LoVo (cell line): ENCODE results near the gene TRPM1.
"Not testable (repeated sequence)": the region's sequence is repeated elsewhere in the genome, so short reads cannot be mapped to it uniquely, and the experiment has no call there.

Source experiments
- DNase-seq: peaks from one replicate; pipeline ENCODE4 v3.0.0-alpha.2; 2016; ENCODE audit warnings: low spot score

TRPM1 gene

GRCh38 chr15:31116423-31117030, 15.0 kb upstream of the TRPM1 start:
- DNase-seq: no peak

- DNase-seq: no peak
Observed at GRCh38 chr15:31111091-31111647, 9.6 kb upstream of the TRPM1 start.

- DNase-seq: no peak
Observed at GRCh38 chr15:31108836-31109235, 7.3 kb upstream of the TRPM1 start.

GRCh38 chr15:31106495-31107300, 5.2 kb upstream of the TRPM1 start:
- no peak for DNase-seq

- no peak for DNase-seq
Observed at GRCh38 chr15:31104003-31104402, 2.5 kb upstream of the TRPM1 start.

DNA sequence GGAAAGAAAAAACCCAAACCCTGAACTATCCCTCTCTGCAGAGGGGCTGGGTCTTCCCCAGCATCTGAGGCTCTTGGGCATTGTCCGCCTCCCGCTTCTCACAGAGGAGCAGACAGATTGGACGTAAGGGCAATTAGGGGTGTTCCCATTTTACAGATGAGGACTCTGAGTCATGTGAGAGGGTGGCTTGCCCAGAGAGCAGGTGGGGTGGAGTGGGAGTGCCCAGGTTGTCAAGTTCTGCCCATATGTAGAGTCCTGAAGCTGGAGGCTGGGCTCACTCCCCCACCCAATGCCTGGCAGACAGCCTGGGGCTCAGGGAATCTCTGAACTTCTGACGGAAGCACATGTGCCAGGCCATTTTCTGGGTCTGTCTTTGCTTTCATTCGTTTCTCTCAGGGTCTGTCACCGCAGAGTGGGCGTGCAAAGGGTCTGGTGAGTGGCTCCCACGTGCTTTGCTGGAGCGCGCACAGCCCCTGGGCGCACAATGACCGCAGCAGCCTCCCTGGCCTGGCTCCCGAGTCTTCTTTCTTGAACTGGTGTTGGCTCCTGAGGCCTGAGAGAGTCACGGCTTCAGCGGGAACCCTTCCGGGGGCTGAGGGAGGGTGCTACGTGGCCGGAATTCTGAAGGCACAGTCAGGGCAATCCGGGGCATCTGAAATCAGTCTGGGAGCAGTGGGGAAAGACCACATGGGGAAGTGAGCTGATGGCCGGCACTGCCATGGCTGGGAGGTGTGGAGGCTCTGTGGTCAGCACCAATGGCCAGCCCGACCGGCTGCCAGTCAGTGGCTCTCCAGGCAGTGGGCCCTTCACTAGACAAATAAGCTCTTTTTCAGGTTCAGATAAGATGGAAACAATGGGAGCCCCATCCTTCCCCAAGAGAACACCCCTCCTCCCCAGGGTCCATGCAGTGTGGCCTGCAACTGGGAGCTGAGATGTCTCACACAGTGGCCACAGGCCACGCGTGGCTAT, 1.1 kb upstream of the TRPM1 start:
- DNase-seq: no peak

DNA sequence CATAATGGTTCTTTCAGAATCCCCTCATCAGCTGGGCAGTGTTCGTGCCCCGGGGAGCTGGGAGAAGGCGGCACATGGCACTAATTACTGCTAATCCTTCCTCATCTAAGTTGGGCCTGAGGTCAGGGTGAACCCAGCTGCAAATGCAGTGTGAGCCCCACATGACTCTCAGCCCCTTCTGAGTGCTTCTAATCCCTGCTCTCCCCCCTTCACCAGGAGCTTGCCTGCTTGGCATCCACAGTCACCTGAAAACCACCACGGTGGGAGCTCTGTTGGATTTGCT, 455 bp upstream of the TRPM1 start:
- DNase-seq: no peak

- DNase-seq: no peak
Observed at GRCh38 chr15:31100738-31101137, 787 bp downstream of the TRPM1 start.

DNA sequence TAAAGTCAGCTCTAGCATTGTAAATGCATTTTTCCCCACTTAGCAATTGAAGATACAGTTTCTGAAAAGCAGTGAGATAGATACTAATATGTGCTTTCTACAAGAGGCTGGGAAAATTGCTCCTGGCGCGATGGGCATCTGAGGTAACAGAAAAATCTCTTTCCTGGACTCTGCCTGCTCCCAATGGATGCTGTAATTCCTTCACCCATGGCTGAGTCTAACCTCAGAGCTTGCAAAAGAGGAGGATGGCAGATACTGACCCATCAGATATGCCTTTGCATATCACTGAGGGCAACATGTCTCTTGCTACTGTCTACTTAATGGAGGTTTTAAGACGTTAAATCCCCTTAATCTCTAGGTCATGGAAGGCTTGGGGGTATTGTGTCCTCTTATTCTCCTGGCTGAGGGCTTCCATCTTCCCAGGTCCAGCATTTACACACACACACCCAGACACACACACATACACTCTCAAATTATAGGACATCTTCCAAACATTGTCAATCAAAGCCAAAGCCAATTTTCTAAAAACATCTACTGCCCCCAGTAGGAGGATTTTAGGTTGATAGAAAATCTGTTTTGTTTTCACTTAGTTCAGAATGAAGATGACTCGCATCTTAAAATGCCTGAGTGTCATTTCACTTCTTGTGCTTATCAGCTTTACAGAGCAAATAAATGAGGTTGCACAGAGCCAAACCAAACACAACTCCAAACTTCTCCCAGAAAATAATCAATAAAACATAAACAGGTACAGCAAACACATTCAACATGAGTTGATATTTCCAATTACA, 2.4 kb downstream of the TRPM1 start:
- DNase-seq: no peak

- DNase-seq: no peak
Observed at GRCh38 chr15:31098491-31098917, 3.0 kb downstream of the TRPM1 start.

- no peak for DNase-seq
Observed at GRCh38 chr15:31096563-31096962, 5.0 kb downstream of the TRPM1 start.

DNA sequence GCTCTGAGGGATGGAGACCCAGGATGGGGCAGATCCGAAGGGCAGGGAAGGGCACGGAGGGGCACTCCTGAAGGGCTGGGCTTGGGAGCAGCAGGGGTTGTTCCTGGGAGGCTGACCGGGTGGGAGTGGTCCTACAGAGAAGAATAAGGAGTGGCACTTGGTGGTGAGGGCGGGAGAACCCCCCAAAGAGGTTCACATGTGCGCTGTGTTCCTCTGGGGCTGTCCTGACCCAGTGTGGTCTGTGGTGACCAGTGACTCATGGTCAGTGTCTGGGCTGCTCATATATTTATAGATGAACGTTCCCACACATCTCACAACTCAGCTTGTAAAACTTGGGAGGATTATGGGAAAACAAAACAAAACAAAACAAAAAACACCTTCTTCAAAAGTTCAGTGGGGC, 10.0 kb downstream of the TRPM1 start:
- peak; percentile 20 for DNase-seq

DNA sequence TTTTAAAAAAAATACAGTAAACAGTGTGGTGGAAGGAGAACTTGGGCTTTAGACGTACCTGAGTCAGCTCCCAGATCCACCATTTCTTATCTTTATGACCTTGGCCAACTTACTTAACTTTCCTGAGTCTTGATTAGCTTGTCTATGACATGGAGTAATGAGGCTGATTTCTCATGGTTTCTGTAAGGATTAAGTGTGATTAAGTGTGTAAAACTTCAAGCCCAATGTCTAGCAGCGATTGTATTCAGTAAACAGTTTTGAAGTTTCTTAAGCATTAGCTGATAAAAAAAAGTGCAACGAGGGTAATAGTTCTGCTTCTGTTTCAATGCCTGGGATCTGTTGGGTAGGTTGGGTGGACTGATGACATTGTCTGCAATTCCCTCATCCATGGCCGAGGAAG, 10.8 kb downstream of the TRPM1 start:
- DNase-seq: no peak

GRCh38 chr15:31089368-31090047, 12.0 kb downstream of the TRPM1 start:
- no peak for DNase-seq

DNA sequence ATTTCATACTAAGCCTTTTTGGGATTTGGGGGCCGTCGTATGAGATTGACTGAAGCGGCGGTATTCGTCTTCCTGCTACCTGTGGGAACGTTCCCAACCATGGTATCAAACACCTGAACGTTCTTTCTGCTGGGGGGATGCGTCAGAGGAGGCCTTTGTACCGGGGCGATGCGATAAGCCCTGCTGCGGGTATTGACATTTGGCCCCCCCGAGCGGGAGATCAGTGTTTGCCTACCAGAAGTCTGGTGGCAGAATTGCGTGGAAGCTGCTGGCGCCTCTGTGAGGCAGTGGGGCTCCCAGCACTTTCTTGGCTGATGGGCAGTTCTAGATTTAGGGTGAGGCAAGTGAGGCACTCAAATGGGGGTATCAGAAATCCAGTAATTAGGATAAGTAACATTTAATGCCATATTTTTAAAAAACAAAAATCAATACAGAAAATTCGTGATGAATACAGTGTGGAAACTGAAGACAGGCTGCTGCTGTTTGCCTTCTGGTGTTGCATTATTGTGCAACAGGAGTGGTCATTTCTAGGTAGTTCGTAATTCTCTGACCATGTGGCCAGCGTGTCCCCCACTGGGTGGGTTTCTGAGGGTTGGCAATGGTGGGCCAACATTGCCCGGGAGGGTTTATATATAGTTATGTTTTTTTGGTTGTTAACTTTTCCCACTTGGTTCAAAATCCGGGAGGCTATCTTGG, 12.7 kb downstream of the TRPM1 start:
- no peak for DNase-seq

- not testable (repeated sequence) for DNase-seq
Observed at GRCh38 chr15:31088041-31088440, 13.5 kb downstream of the TRPM1 start.

DNA sequence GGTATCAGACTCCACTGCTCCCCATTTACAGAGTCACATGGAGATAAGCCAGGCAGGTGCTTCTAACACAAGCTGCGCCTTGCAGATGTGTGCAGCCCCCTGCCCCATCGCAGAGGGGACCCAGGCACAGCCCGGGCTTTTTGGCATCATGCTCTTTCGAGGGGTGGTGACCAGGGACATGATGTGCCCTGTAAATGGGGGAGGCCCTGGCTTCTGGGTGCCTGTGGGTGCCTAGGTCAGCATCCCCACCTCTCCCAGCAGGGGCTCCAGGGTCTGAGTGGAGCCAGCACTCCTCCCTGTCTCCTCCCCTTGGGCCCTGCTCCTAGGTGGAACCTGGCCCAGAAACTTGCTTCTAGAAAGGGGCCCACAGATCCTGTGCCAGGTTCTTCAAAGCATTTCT, 15.2 kb downstream of the TRPM1 start:
- no peak for DNase-seq

GRCh38 chr15:31085359-31085758, 16.2 kb downstream of the TRPM1 start:
- DNase-seq: no peak

DNA sequence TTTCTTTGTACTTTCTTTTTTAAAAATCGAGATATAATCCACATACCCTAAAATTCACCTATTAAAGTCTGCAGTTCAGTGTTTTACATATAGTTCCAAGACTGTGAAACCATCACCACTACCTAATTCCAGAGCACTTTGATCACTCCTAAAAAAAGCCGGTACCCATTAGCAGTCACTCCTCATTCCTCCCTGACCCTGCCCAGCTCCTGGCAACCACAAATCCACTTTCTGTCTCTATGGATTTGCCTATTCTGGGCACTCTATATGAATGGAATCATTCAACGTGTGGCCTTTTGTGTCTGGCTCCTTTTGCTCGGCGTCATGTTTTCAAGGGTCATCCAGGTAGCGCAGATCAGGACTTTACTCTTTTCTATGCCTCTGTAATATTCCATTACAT, 17.3 kb downstream of the TRPM1 start:
- DNase-seq: no peak

DNA sequence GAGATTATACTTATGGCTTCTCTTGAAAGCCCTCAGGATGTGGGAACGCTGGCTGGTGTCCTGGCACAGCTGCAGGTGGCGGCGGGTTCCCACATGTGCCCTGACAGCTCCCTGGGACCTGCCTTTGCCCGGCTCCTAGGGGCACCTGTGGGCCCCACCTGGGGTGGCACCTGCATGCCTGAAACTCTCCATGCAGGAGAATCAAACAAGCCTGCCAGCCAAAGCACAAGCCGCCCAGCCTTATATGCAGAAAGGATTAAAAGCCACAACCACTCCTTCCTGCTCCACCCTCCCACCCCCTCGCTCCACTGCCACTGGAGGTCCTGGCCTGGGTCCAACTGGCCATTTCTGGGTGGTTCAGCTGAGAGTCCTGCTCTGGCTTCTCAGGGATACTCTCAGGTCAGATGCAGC, 18.1 kb downstream of the TRPM1 start:
- DNase-seq: peak; percentile 71
